ENCODE results near the gene CCDC159. TPM values are rescaled to one million over a fixed set of nuclear protein-coding genes. Genes with fewer than 3 reads are reported as not detected.

Gene CCDC159
- total and polyA plus RNA-seq, 2 experiments from 2014 or later: 3.4 to 6.2 TPM

- no peak overlapping the region for H3K27ac Mint-ChIP-seq
- peaks cover 7% of the 10 kb centered on the region; the same call in 1 of the 3 replicates for H3K36me3 Mint-ChIP-seq (ENCODE audit: low read depth)
- H3K9me3 Mint-ChIP-seq: no peaks in the 10 kb centered on the region
- no peak overlapping the region; the same call in 2 of the 3 replicates for H3K4me3 Mint-ChIP-seq
- Histone ChIP-seq H3K27me3 (ENCODE audit: insufficient read depth) (no peaks in the 10 kb centered on the region), H3F3A (replicated peaks; ENCODE audit: low read depth) (0 out of 2 replicates have a peak, but pooled peaks cover 1% of the 10 kb centered on the region), H4K20me1 (replicated peaks; ENCODE audit: insufficient read depth) (peaks cover 5% of the 10 kb centered on the region; the same call in 1 of the 2 replicates), H3K9me2 (ENCODE audit: insufficient read depth) (no peaks in the 10 kb centered on the region), H3K4me2 (no peak overlapping the region), H3K4me3 (no peak overlapping the region), H2AFZ (no peak overlapping the region), H3K4me1 (ENCODE audit: insufficient read depth) (peaks cover 6% of the 10 kb centered on the region), H3K79me2 (replicated peaks; ENCODE audit: insufficient read depth) (0 out of 2 replicates have a peak, but pooled peaks cover 1% of the 10 kb centered on the region), H3K36me3 (ENCODE audit: insufficient read depth) (no peaks in the 10 kb centered on the region), H3K27ac (ENCODE audit: low read depth) (no peak overlapping the region)
- ATAC-seq (no peak), DNase-seq (ENCODE audit: low spot score) (no peak)
- no peak for TF ChIP-seq STAT1 (IDR thresholded peaks at IDR 0.05; ENCODE audit: unreplicated experiment)
- TF ChIP-seq, protein P1, sequence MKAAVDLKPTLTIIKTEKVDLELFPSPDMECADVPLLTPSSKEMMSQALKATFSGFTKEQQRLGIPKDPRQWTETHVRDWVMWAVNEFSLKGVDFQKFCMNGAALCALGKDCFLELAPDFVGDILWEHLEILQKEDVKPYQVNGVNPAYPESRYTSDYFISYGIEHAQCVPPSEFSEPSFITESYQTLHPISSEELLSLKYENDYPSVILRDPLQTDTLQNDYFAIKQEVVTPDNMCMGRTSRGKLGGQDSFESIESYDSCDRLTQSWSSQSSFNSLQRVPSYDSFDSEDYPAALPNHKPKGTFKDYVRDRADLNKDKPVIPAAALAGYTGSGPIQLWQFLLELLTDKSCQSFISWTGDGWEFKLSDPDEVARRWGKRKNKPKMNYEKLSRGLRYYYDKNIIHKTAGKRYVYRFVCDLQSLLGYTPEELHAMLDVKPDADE (IDR thresholded peaks at IDR 0.05): no peak
- TF ChIP-seq NANOG (IDR thresholded peaks at IDR 0.05; ENCODE audit: borderline replicate concordance): no peak
- H3K4me1 Mint-ChIP-seq: peaks cover 6% of the 10 kb centered on the region; the same call in 2 of the 3 replicates
- H3K27me3 Mint-ChIP-seq (ENCODE audit: insufficient read depth, low read depth, poor library complexity): peaks cover 6% of the 10 kb centered on the region
Measured at GRCh38 chr19:11370744-11371143, 24.4 kb downstream of the CCDC159 start.

DNA sequence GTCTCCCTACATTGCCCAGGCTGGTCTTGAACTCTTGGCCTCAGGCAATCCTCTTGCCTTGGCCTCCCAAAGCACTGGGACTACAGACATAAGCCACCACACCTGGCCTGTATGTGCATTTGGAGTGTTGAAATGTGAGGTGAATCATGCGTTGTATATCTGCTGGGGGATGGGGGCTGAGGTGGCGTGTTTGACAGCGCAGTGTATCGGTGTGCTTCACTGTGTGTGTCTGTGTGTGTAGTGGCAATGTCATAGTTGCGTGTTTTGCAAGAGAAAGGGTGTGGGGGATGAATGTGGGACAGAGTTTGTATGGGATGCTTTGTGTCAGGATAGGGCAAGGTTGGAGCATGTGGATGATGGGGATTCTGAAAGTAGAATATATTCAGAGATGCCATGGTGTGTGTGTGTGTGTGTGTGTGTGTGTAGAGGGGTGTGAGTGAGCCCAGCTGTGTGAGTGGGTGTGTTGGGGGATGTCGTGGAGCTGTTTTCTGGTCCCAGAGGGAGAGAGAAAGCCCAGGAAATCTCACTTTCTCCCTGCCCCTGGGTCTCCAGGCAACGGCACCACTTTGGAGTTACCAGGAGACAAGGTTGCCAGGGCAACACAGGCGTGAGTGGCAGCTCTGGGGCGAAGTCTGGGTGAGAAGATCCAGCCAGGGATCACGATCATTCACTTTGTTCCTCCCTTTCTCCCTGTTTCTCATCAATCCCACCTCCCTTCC lies 27.0 kb downstream of the CCDC159 start:
- Mint-ChIP-seq H3K36me3 (ENCODE audit: low read depth) (peaks cover 15% of the 10 kb centered on the region), H3K9me3 (no peaks in the 10 kb centered on the region), H3K4me3 (peak overlapping the region; percentile 9; the same call in 2 of the 3 replicates), H3K27ac (no peak overlapping the region), H3K4me1 (peaks cover 15% of the 10 kb centered on the region), H3K27me3 (ENCODE audit: insufficient read depth, low read depth, poor library complexity) (peaks cover 9% of the 10 kb centered on the region)
- H3F3A ChIP-seq (replicated peaks; ENCODE audit: low read depth): 0 out of 2 replicates have a peak, but pooled peaks cover 6% of the 10 kb centered on the region
- no peaks in the 10 kb centered on the region for H3K9me2 ChIP-seq (ENCODE audit: insufficient read depth)
- no peaks in the 10 kb centered on the region for H3K36me3 ChIP-seq (ENCODE audit: insufficient read depth)
- H3K4me1 ChIP-seq (ENCODE audit: insufficient read depth): peaks cover 10% of the 10 kb centered on the region
- H3K79me2 ChIP-seq (replicated peaks; ENCODE audit: insufficient read depth): peaks cover 10% of the 10 kb centered on the region; the same call in 1 of the 2 replicates
- 0 out of 2 replicates have a peak overlapping the region, but pooled peaks have one; percentile 44 for H3K4me2 ChIP-seq
- no peaks in the 10 kb centered on the region for H3K27me3 ChIP-seq (ENCODE audit: insufficient read depth)
- no peak overlapping the region for H2AFZ ChIP-seq
- DNase-seq (ENCODE audit: low spot score): peak; percentile 84
- ATAC-seq: peak; percentile 3; the same call in 1 of the 3 replicates
- H4K20me1 ChIP-seq (replicated peaks; ENCODE audit: insufficient read depth): peaks cover 5% of the 10 kb centered on the region; the same call in 1 of the 2 replicates
- TF ChIP-seq NANOG (IDR thresholded peaks at IDR 0.05; ENCODE audit: borderline replicate concordance) (no peak), POLR2AphosphoS5 (IDR thresholded peaks at IDR 0.05; ENCODE audit: low read depth) (no peak), EZH2 (IDR thresholded peaks at IDR 0.05; ENCODE audit: low read depth, unreplicated experiment) (no peak), ZNF114 (CRISPR knock-in tag; IDR thresholded peaks at IDR 0.05) (no peak)
- TF ChIP-seq, protein P2, sequence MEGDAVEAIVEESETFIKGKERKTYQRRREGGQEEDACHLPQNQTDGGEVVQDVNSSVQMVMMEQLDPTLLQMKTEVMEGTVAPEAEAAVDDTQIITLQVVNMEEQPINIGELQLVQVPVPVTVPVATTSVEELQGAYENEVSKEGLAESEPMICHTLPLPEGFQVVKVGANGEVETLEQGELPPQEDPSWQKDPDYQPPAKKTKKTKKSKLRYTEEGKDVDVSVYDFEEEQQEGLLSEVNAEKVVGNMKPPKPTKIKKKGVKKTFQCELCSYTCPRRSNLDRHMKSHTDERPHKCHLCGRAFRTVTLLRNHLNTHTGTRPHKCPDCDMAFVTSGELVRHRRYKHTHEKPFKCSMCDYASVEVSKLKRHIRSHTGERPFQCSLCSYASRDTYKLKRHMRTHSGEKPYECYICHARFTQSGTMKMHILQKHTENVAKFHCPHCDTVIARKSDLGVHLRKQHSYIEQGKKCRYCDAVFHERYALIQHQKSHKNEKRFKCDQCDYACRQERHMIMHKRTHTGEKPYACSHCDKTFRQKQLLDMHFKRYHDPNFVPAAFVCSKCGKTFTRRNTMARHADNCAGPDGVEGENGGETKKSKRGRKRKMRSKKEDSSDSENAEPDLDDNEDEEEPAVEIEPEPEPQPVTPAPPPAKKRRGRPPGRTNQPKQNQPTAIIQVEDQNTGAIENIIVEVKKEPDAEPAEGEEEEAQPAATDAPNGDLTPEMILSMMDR (conservative IDR thresholded peaks at IDR 0.05; ENCODE audit: low read depth in 2 of 2): no peak
- TF ChIP-seq, protein P3, sequence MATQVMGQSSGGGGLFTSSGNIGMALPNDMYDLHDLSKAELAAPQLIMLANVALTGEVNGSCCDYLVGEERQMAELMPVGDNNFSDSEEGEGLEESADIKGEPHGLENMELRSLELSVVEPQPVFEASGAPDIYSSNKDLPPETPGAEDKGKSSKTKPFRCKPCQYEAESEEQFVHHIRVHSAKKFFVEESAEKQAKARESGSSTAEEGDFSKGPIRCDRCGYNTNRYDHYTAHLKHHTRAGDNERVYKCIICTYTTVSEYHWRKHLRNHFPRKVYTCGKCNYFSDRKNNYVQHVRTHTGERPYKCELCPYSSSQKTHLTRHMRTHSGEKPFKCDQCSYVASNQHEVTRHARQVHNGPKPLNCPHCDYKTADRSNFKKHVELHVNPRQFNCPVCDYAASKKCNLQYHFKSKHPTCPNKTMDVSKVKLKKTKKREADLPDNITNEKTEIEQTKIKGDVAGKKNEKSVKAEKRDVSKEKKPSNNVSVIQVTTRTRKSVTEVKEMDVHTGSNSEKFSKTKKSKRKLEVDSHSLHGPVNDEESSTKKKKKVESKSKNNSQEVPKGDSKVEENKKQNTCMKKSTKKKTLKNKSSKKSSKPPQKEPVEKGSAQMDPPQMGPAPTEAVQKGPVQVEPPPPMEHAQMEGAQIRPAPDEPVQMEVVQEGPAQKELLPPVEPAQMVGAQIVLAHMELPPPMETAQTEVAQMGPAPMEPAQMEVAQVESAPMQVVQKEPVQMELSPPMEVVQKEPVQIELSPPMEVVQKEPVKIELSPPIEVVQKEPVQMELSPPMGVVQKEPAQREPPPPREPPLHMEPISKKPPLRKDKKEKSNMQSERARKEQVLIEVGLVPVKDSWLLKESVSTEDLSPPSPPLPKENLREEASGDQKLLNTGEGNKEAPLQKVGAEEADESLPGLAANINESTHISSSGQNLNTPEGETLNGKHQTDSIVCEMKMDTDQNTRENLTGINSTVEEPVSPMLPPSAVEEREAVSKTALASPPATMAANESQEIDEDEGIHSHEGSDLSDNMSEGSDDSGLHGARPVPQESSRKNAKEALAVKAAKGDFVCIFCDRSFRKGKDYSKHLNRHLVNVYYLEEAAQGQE (IDR thresholded peaks at IDR 0.05; ENCODE audit: unreplicated experiment): no peak
- H3K4me3 ChIP-seq: no peak overlapping the region; the same call in 1 of the 2 replicates
- H3K27ac ChIP-seq (ENCODE audit: low read depth): peak overlapping the region; percentile 29; the same call in 1 of the 2 replicates
